ENCODE results near the gene SEMG2.

Gene SEMG2

DNA sequence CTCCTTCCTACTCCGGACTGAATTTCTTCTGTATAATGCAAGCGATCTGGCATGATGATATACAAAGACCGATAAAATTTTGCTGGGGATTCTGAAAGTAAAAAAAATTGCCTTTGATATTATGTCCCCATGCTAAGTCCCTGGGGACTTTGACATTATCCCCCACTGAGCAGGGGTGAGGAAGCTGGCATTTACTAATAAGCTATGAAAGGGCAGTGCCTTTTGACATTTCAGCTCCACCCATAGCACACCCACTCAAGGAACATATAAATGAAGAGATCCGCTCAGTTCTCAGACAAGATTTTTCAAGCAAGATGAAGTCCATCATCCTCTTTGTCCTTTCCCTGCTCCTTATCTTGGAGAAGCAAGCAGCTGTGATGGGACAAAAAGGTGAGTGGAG is at the start of gene SEMG2:
TSS of gene SEMG2 (plus strand) at position 298 of the 400 bp plus-strand sequence. CDS start at position 315, 17 bp downstream.
- DNase-seq: no peak

- DNase-seq: no peak
Measured at GRCh38 chr20:45173522-45173921, 47.7 kb upstream of the SEMG2 start.

DNA sequence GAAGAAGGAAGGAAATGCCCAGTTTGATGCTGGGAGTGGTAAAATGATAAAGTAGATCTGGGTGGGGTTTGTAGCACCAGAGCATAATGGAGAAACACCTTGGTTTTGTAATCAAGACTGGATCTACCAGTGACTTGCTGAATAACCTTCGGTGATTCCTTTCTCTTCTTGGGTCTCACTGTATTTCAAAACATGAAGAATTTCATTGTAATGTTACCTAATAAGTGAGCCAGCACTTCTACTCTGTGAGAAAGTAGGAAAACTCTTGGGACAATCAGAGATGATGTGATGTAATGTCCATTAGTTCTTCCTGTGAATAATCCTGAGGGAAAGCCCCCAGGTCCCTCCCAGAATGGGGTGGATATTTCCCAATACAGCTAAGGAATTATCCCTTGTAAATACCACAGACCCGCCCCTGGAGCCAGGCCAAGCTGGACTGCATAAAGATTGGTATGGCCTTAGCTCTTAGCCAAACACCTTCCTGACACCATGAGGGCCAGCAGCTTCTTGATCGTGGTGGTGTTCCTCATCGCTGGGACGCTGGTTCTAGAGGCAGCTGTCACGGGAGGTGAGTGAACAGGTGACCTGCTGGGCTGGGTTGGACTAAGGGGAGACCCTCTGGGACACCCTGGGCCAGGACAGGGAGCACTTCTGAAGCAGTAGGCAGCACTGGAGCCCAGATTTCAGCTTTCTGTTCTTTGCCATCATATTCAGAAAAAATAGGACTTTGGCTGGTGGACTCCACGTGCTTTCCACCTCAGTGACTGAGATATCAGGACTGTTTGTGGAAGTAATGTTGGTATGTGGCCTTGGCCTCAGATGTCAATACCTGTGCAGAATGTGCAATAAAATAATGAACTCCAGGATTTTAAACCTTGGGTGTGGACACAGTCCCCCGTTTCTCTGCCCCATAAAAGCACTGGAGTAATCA is 46.5 kb upstream of the SEMG2 start, which contains the start of gene PI3:
TSS of gene PI3 (plus strand) at position 469 of the 931 bp plus-strand sequence. CDS start at position 490, 21 bp downstream.
- no peak for DNase-seq

DNA sequence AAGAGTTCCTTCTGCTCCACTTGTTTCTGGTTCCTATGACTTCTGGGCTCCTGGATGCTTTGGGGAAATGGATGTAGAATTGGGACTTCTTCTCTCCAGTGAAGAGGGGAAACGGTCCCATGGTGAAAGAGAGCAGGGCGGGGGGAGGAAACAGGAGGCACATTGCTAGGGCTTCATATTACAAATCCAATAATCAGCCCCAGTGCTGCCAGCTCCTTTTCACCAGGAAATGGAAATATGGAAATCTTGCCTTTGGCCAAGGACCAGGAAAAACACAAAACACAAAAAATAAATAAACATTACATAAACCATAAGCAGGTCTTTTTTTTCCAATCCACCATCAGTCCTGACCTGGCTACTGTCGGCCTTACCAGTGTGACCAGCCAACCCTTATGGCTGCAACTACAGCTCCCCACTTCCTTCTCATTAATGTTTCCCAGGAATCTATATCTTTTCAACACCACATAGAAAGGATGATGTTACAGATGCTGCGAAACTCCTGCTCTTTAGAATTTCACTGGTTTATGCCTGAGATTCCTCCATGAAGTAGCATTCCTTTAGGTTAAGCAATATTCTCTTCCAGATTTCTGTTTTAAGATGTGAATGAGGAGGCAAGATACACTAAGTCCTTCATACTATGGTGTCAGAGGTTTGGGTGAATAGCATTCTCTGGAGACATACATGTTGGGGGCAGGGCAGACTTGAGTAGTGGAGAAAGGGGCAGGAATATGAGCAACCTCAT is 44.5 kb upstream of the SEMG2 start:
- DNase-seq: no peak

GRCh38 chr20:45179166-45179565 is 42.0 kb upstream of the SEMG2 start:
- DNase-seq: no peak

GRCh38 chr20:45181639-45182038 is 39.5 kb upstream of the SEMG2 start:
- no peak for DNase-seq

GRCh38 chr20:45183084-45183483 is 38.1 kb upstream of the SEMG2 start:
- DNase-seq: no peak

- no peak for DNase-seq
Measured at GRCh38 chr20:45187693-45188092, 33.5 kb upstream of the SEMG2 start.

DNA sequence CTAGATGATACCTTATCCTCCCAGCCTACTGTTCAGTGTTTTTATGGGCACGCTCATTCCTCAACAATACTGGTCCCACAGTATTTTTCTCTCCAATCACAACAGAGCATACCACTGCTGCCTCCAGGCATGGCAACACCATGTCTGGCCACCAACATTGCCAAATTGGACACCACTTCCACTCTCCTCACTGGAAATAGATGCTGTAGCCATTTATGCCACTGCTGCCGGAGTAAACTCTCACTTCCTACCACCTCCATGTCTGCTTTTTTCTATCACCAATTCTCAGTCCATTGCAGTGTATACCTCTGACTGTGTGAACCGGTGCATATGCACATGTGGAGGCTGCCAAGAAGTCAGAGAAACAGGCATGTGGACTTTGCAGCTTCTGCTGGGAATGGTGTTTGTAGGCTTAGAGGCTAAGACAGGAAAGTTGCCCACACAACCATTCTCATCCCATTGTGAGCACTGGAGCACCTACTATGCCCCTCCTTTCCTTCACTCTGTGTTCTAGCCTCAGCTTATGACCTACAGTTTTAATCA is 32.0 kb upstream of the SEMG2 start:
- no peak for DNase-seq

DNA sequence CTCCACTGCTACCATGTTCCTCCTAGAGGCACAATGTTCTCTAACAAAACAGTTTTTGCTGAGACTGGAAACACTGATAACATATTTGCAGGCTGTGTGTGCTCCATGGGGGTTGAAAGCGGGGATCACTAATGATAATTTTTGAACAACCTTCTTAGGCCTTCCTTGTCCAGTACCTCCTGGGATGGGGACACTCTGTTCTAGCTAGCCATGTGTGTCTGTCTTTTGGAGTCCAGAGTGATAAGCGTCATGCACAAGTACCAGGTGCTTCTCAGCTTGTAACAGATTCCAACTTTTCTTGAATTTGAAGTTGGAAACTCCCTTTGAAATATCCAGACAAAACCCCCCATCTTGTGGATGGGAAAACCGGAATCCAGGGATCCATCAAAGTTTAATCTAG is 31.3 kb upstream of the SEMG2 start:
- DNase-seq: no peak

GRCh38 chr20:45191926-45192325 is 29.2 kb upstream of the SEMG2 start:
- DNase-seq: no peak

GRCh38 chr20:45193331-45193730 is 27.8 kb upstream of the SEMG2 start:
- DNase-seq: no peak

DNA sequence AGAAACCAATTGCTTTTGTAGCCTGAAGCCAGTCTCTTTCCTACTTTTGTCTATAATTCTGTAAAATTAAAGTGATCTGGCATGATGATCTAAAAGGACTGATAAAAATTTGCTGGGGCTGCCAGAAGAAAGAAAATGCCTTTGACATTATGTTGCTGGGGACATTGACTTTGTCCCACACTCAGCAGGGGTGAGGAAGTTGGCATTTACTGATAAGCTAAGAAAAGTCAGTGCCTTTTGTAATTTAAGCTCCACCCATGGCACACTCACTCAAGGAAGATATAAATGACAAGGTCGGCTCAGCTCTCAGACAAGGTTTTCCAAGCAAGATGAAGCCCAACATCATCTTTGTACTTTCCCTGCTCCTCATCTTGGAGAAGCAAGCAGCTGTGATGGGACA is 14.4 kb upstream of the SEMG2 start, which contains the start of gene SEMG1:
TSS of gene SEMG1 (plus strand) at position 309 of the 400 bp plus-strand sequence. CDS start at position 330, 21 bp downstream.
- no peak for DNase-seq

DNA sequence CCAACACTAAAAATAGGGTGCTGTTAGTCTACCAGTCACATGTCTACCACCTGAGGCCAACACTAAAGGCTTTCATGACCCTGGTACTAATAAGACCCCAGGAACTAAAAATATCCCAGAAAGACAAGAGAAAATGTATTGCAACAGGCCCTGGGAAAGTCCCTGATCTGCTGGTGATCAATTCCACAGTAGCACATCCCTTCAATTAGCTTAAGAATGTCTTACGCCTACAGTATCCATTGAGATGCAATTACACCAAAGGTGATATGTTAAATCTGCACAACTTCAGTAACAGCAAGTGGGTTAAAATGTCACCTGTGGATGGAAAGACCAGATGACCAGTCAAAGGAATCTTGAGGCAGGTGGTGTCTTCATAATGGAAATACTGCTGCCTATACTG is 11.2 kb upstream of the SEMG2 start:
- no peak for DNase-seq

GRCh38 chr20:45211569-45212474 is 9.4 kb upstream of the SEMG2 start:
- no peak for DNase-seq

DNA sequence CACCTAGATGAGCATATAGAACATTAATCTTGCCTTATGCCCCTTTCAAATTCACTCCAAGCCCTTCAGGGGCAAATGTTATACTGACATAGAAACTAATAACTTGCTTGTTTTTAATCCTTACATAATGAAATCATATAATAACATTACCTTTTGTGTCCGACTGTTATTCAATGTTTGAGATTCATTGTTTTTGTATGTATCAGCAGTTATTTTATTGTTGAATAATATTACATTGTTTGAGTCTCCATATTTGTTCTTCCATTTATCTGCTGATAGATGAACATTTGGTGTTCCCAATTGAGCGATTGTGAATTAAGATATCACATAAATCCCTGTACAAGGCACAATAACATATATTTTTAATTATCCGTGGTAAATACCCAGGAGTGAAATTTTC is 8.3 kb upstream of the SEMG2 start:
- no peak for DNase-seq

- no peak for DNase-seq
Measured at GRCh38 chr20:45218124-45218523, 3.0 kb upstream of the SEMG2 start.

DNA sequence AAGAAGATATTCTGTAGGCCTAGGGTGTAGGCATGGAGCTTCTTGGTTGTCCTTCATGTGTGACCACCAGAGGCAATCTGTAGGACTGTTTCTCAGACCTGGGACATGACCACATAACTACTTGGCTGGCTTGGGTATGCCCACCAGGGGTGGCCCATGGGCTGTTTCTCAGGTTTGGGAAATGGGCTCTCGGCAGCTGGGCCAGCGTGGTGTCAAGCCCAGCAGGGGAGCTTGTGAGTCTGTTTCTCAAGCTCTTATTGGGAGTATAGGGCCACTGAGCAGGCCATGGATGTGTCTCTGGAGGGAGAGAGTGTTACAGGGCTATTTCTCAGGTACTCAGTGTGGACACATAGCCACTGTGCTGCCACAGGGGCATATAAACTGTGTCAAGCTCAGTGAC is 2.5 kb upstream of the SEMG2 start:
- DNase-seq: no peak

DNA sequence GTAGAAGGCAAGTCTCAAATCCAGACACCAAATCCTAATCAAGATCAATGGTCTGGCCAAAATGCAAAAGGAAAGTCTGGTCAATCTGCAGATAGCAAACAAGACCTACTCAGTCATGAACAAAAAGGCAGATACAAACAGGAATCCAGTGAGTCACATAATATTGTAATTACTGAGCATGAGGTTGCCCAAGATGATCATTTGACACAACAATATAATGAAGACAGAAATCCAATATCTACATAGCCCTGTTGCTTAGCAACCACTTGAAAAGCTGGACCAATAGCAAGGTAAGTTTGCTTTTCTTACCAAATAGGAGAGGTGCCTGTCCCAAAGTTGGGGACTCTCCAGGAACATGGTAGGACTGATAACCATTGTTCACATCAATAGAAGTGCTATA is 2.0 kb downstream of the SEMG2 start:
- DNase-seq: no peak

DNA sequence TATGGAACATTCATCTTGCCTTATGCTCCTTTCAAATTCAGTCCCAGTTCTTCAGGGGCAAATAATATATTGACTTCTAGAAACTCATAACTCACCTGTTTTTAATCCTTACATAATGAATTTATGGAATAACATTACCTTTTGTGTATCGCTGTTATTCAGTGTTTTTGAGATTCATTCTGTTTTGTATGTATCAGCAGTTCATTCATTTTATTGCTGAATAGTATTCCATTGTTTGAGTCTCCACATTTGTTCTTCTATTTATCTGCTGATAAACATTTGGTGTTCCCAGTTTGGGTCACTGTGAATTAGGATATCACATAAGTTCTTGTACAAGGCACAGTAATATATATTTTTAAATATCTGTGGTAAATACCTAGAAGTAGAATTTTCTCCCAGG is 5.1 kb downstream of the SEMG2 start:
- no peak for DNase-seq

- DNase-seq: no peak
Measured at GRCh38 chr20:45229264-45230056, 8.3 kb downstream of the SEMG2 start.

- DNase-seq: no peak
Measured at GRCh38 chr20:45230631-45231030, 9.5 kb downstream of the SEMG2 start.

Measured in NCI-H748 treated with DMSO at 0.1 percent for 48 hours (cell line).